GM12873 (cell line): Measurements from ENCODE around the gene DENND10.

Experiments
- TF ChIP-seq, protein P1 (sequence below): IDR thresholded peaks from 2 replicates; pipeline ENCODE4 v1.5.1; 2012; ENCODE audit warnings: low read depth, mild to moderate bottlenecking, moderate library complexity, low read length, control low read depth; ENCODE audit not compliant: insufficient read depth; ENCODE audit errors: missing control alignments

DENND10 gene

DNA sequence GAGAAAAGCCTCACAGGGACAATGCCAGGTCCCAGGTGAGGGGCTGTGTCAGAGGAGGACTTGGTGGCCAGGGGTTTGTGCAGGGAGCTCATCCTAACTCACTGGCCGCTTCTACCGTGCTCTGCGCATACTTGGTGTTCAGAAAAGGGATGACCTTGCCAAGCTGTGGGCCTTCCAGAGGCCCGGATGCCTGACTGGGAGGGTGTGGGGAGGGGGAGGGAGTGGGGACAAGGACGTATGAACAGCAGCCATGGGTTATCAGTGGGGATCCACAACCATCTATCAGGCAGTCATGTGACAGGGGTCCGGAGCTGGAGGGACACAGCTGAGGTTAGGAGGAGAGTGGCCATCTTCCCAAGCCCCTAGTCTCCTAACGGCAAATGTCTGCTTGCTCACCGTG, 55.4 kb downstream of the DENND10 start:
- TF ChIP-seq, protein P1, sequence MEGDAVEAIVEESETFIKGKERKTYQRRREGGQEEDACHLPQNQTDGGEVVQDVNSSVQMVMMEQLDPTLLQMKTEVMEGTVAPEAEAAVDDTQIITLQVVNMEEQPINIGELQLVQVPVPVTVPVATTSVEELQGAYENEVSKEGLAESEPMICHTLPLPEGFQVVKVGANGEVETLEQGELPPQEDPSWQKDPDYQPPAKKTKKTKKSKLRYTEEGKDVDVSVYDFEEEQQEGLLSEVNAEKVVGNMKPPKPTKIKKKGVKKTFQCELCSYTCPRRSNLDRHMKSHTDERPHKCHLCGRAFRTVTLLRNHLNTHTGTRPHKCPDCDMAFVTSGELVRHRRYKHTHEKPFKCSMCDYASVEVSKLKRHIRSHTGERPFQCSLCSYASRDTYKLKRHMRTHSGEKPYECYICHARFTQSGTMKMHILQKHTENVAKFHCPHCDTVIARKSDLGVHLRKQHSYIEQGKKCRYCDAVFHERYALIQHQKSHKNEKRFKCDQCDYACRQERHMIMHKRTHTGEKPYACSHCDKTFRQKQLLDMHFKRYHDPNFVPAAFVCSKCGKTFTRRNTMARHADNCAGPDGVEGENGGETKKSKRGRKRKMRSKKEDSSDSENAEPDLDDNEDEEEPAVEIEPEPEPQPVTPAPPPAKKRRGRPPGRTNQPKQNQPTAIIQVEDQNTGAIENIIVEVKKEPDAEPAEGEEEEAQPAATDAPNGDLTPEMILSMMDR: no peak

DNA sequence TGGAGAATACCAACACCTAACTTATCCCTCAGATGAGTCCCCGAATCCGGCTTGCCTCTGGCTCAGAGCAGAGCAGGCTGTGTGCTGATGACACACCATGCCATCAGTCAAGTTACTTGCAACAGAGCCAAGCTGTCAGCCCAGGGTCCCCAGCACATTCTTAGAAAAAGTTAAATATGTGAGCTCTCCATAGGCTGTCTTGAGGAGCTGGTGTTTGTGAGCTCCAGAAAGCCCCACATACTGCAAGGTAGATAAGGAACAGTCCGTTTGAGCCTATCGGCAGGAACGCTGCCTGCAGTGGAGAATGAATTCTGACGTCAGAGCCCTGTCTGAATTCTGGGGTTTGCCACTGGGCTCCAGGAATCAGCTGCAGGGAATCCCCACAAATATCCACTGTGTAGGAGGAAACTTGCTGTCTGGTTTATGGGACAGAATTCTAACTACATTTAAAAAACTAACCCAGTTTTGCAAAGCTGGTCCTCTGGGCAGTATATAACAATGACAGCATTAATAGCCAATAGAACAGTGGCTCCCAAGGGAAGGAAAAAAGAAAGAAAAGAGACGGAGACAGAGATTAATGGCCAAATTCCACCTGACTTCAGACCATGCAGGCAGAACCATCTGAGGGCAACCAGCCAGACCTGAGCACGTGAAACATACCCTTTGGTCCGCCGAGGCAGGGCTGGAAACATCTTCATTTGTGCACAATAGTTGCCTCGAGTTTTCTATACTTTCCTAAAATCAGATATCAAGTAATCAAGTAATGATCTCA, 58.0 kb downstream of the DENND10 start:
- TF ChIP-seq, protein P1: no peak

DNA sequence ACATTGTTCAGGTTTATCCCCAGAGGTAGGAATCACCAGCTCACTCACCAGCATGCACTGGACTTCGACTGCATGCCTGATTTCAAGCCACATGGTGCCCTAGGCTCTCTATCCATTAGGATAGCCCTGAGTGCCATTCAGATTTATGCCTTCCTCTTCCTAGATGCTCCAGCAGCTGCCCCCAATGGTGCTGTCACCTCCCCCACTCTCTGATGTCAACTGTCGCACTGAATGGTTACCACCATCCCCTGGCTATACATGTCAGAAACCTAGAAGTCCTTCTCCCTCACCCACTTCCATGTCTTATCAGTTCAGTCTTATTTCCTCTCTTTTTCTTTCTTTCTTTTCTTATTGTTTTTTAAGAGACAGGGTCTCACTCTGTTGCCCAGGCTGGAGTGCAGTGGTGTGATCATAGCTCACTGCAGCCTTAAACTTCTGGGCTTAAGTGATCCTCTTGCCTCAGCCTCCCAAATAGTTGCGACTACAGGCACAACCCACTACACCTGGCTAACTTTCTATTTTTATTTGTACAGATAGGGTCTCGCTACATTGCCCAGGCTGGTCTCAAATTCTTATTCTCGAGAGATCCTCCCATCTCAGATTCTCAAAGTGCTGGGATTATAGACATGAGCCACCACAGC, 58.7 kb downstream of the DENND10 start:
- TF ChIP-seq, protein P1: no peak

DNA sequence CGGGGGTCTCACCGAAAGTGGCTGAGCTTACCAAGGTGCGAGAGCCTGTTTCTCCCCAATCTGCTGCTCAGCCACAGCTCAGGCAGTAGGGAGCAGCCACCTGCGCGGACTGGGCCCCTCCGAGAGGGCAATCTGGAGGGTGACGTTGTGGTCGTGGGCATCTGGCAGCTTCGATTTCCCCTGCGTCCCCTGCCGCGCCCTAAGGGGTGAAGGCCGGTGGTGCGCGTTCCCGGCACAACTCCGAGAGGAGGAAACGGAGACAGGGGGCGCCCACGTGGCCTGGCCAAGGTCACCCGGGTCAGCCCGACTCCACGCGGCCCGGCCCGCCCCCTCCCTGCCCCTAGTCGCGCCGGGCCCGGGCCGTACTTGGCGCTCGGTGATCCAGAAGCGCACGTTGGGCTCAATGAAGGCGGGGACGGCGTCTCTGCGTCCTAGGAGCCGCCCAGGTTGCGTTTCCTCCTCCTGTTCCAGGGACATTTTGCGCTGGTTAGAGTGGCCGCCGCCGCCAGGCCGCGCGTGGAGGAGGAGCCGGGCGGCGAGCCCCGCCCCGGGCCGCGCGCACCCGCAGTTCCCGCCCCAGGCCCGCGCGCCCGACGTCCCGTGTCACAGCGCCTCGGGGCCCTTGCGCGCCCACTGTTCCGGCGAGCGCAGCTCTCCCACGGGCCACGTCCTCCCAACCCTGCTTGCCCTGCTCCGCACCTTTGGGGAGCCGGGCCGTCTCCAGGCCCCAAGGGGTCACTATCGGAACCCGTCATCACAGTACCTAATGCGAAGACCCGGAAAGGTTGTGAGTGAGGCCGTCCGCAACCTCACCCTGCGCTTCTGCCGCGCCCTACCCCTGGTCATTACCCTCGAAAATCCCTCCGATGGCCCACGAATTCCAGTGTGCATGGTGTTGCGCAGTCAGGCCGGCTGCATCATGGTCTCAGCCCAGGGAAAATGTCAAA, 61.5 kb downstream of the DENND10 start, which contains the start of gene SFXN4:
Gene SFXN4 (minus strand): TSS at position 544 of the 947 bp plus-strand sequence. CDS start 67 bp downstream, at position 477.
- TF ChIP-seq, protein P1: peak; percentile 4

DNA sequence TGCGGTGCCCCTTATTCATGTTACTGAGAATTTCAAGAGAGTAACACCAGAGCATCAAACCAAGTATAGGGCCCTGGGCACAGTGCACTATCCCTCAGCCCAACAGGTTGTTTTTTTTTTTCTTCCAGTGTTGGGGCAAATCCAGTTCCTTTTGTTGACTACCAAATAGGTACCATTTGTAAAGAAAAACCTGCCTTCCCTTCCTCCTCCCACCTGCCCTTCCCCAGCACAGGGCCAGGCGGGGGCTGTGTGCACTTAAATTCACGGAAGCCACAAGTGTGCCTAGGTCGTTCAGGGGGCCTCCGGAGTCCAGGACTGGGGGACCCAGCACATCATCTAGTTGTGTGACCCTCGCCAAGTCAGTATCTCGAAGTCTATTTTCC, 62.2 kb downstream of the DENND10 start:
- TF ChIP-seq, protein P1: no peak

DNA sequence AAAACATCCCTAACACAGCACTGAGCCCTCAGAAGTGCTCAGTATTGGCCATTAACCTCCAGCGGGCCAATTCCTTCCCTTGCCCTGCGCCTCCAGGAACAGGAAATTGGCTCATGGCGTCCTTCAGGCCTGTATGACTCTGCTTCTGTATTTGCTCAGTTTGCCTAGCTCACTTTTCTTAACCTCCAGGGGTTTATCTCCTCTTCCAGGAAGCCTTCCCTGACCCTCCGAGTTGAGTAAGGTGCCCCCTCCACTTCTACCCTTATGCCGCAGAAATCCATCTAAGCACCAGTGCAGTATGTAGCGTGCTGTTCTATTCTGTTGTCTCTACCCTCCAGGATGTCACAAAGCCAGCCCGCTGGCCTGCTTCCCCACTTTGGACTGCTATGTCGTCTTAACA, 62.7 kb downstream of the DENND10 start:
- TF ChIP-seq, protein P1: no peak

DNA sequence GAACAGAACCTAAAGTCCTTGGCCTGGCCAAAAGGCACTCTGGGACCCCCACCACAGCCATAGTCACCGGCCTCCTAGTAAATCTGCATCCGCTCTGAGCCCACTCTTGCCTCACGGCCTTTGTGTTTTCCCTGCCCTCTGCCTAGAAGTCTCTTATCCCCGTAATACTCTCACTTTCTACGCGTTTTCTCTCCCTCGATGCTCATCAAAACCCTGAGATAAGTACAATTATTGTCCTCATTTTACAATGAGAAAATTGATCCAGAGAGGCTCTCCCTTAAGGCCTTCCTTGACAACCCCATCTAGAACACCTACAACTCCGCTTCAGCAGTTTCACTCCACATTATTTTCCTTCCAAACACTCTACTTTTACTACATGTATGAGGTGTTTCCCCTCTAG, 63.1 kb downstream of the DENND10 start:
- TF ChIP-seq, protein P1: no peak
